Hepatocyte (in vitro differentiated cells): ENCODE measurements around the gene RIOX2. TPM values are rescaled to one million over a fixed set of nuclear protein-coding genes. Genes with fewer than 3 reads are reported as not detected.

Experiments used
- DNase-seq: peaks from one replicate; pipeline ENCODE4 v3.0.0-alpha.2; 2016; ENCODE audit warnings: low spot score
- H2AFZ ChIP-seq: fragments of 200-600 bp; sonication (generic); 2 replicates; pipeline ENCODE4 v1.6.0; 2016; ENCODE audit warnings: antibody characterized with exemption, mild to moderate bottlenecking
- H3K27ac ChIP-seq: fragments of 200-600 bp; sonication (generic); 2 replicates; pipeline ENCODE4 v1.5.1; 2016; ENCODE audit warnings: mild to moderate bottlenecking
- H3K27me3 ChIP-seq: fragments of 200-600 bp; sonication (generic); 2 replicates; pipeline ENCODE4 v1.6.1; 2016
- H3K36me3 ChIP-seq: fragments of 200-600 bp; sonication (generic); replicated peaks from 2 replicates; pipeline ENCODE4 v1.5.1; 2016; ENCODE audit warnings: low read depth; ENCODE audit not compliant: insufficient read depth
- H3K4me1 ChIP-seq: fragments of 200-600 bp; sonication (generic); 2 replicates; pipeline ENCODE4 v1.5.1; 2016; ENCODE audit warnings: mild to moderate bottlenecking, moderate library complexity; ENCODE audit not compliant: insufficient read depth
- H3K4me2 ChIP-seq: fragments of 200-600 bp; sonication (generic); 2 replicates; pipeline ENCODE4 v1.6.0; 2016
- H3K4me3 ChIP-seq: fragments of 200-600 bp; sonication (generic); 2 replicates; pipeline ENCODE4 v1.5.1; 2016; ENCODE audit warnings: mild to moderate bottlenecking
- H3K79me2 ChIP-seq: fragments of 200-600 bp; sonication (generic); 2 replicates; pipeline ENCODE4 v1.6.0; 2017; ENCODE audit warnings: mild to moderate bottlenecking
- H3K9me2 ChIP-seq: fragments of 200-600 bp; sonication (generic); replicated peaks from 2 replicates; pipeline ENCODE4 v1.6.0; 2017; ENCODE audit warnings: mild to moderate bottlenecking; ENCODE audit not compliant: insufficient read depth
- H3K9me3 ChIP-seq: fragments of 200-600 bp; sonication (generic); 2 replicates; pipeline ENCODE4 v1.5.1; 2016; ENCODE audit warnings: low read depth, mild to moderate bottlenecking
- H4K20me1 ChIP-seq: fragments of 200-600 bp; sonication (generic); 2 replicates; pipeline ENCODE4 v1.6.0; 2016; ENCODE audit warnings: mild to moderate bottlenecking; ENCODE audit not compliant: insufficient read depth, poor library complexity, severe bottlenecking
- EZH2 ChIP-seq: fragments of 200-600 bp; sonication (generic); IDR thresholded peaks from 2 replicates; pipeline ENCODE4 v1.6.1; 2016; ENCODE audit warnings: antibody characterized with exemption, mild to moderate bottlenecking, borderline replicate concordance
- EZH2phosphoT487 ChIP-seq: fragments of 200-600 bp; sonication (generic); IDR thresholded peaks from one replicate; pipeline ENCODE4 v1.6.1; 2018; ENCODE audit warnings: antibody characterized with exemption, mild to moderate bottlenecking, low read depth, moderate library complexity; ENCODE audit not compliant: unreplicated experiment, severe bottlenecking
- WGBS: methylation state at CpG from one replicate; pipeline ENCODE4 v1.1.6; 2016; ENCODE audit warnings: low lambda C conversion rate; ENCODE audit errors: missing lambda C conversion rate; 5-methylcytosine and 5-hydroxymethylcytosine counted together
- polyA plus RNA-seq: library from polyadenylated mRNA; unstranded; fragments of >200 nt; fragmentation: Nextera tagmentation; extraction: Ambion mirVana; gene quantifications from 2 replicates; pipeline ENCODE4 v1.2.1, GENCODE V29; 2016
- total RNA-seq: library from RNA; depleted of rRNA; stranded (reverse); fragments of >200 nt; gene quantifications from 2 replicates; pipeline ENCODE4 v1.2.3, GENCODE V29; 2014
- TF ChIP-seq, protein P1 (sequence below): fragments of 200-600 bp; sonication (generic); IDR thresholded peaks from 2 replicates; pipeline ENCODE4 v1.5.1; 2016; ENCODE audit warnings: antibody characterized with exemption, mild to moderate bottlenecking; ENCODE audit not compliant: poor library complexity

The RIOX2 gene
- total and polyA plus RNA-seq, 2 experiments from 2014 or later, result 15.5 to 26.2 TPM

DNA sequence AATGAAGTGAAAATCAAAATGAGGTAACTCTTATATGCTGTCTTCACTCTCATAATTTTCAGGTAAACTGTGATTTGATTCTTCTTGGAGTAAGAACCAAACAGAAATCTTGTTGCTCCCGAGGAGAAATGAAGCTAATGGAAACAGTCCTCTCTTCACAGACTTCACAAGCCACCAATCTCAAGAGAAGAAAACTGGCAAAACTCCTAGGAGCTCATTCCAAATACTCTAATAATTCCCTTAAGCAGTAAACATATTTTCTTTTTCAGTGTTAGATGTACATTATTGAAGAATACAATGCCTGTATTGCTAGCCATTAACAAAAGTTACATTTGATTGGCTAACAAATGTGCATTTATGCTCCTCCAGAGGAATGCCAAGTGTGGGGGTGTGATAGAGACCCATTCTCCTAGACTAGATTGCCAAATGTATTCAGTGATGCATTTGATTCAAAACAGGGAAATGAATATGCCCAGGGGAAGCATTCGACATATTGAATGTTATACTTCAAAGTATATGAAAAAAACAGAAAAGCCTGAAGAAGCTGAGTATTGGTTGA lies 11.8 kb upstream of the RIOX2 start:
- H3K36me3 ChIP-seq, result no peaks in the 10 kb centered on the region

DNA sequence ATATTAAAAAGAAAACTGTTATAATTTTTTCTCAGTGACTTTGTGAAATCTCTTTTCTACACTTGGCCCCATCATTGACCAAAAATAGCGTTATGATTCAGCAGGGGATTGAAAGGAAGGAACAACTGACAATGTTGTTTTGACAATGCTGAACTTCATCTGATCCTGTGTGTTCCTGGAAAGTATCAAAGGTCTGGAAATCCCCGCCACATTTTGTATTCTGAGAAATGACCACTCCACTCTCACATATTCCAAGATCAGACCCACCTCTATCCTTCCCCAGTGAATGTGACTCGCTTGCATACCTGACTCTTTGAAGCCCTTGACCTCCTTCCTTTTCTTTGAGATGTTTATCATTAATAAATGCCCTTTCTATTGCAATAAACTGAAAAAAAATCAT lies 9.7 kb upstream of the RIOX2 start:
- Histone ChIP-seq H3K79me2 (no peaks in the 10 kb centered on the region), H3K4me3 (no peak overlapping the region), H3K27me3 (no peaks in the 10 kb centered on the region), H3K4me2 (no peak overlapping the region), H3K9me3 (no peaks in the 10 kb centered on the region), H3K4me1 (no peaks in the 10 kb centered on the region), H4K20me1 (no peaks in the 10 kb centered on the region), H2AFZ (no peak overlapping the region), H3K36me3 (no peaks in the 10 kb centered on the region), H3K27ac (no peak overlapping the region), H3K9me2 (no peaks in the 10 kb centered on the region)
- DNase-seq, result no peak
- no peak for TF ChIP-seq EZH2
- no peak for TF ChIP-seq EZH2phosphoT487
- TF ChIP-seq, protein P1, sequence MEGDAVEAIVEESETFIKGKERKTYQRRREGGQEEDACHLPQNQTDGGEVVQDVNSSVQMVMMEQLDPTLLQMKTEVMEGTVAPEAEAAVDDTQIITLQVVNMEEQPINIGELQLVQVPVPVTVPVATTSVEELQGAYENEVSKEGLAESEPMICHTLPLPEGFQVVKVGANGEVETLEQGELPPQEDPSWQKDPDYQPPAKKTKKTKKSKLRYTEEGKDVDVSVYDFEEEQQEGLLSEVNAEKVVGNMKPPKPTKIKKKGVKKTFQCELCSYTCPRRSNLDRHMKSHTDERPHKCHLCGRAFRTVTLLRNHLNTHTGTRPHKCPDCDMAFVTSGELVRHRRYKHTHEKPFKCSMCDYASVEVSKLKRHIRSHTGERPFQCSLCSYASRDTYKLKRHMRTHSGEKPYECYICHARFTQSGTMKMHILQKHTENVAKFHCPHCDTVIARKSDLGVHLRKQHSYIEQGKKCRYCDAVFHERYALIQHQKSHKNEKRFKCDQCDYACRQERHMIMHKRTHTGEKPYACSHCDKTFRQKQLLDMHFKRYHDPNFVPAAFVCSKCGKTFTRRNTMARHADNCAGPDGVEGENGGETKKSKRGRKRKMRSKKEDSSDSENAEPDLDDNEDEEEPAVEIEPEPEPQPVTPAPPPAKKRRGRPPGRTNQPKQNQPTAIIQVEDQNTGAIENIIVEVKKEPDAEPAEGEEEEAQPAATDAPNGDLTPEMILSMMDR, result no peak
- 82% methylated on average over 3 of the region's 3 CpGs for WGBS

More for the DNA sequence above, 11.8 kb upstream of the RIOX2 start:
- Histone ChIP-seq H3K27me3 (no peaks in the 10 kb centered on the region), H3K27ac (peak overlapping the region; percentile 25), H3K79me2 (no peaks in the 10 kb centered on the region), H3K4me2 (no peak overlapping the region), H3K9me3 (no peaks in the 10 kb centered on the region), H3K4me3 (no peak overlapping the region), H3K9me2 (no peaks in the 10 kb centered on the region), H4K20me1 (no peaks in the 10 kb centered on the region), H3K4me1 (no peaks in the 10 kb centered on the region), H2AFZ (no peak overlapping the region)
- 58% methylated on average over 2 of the region's 2 CpGs for WGBS
- no peak for DNase-seq
- no peak for TF ChIP-seq EZH2phosphoT487
- no peak for TF ChIP-seq EZH2
- TF ChIP-seq, protein P1, result no peak

DNA sequence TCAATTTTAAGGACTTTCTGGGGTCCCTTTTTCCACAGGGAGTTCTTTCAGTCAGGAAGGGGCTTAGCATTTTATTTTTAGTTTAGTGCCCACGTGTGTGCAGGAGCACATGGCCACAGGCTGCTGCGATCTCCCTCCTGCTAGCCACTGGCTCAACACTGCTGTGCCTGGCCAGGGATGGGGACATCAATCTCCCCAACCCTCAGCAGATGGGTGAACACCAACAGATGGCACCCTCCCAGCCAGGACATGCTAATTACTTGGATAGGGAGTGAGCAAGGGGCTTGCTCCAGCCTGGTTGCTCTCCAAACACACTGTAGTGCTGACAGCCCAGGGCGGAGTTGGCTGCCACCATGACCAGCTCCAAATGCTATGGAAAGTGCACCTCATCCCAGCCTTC lies 7.4 kb upstream of the RIOX2 start:
- Histone ChIP-seq H3K9me3 (no peaks in the 10 kb centered on the region), H3K27me3 (no peaks in the 10 kb centered on the region), H3K9me2 (no peaks in the 10 kb centered on the region), H3K27ac (no peak overlapping the region), H2AFZ (no peak overlapping the region), H3K4me1 (no peaks in the 10 kb centered on the region), H3K4me2 (no peak overlapping the region), H3K4me3 (no peak overlapping the region), H3K79me2 (no peaks in the 10 kb centered on the region), H4K20me1 (no peaks in the 10 kb centered on the region), H3K36me3 (no peaks in the 10 kb centered on the region)
- no peak for TF ChIP-seq EZH2phosphoT487
- TF ChIP-seq, protein P1, result no peak
- WGBS, result 79% methylated on average over 3 of the region's 3 CpGs
- DNase-seq, result no peak
